Subcutaneous adipose tissue (tissue), 4 donors: ENCODE results near the gene NOD2. TPM values are rescaled to one million over a fixed set of nuclear protein-coding genes. Genes with fewer than 3 reads are reported as not detected.

Source experiments
- CTCF ChIP-seq: fragments of 450-650 bp; IDR thresholded peaks from one replicate; pipeline ENCODE4 v1.5.1; 2016; ENCODE audit warnings: low read depth, mild to moderate bottlenecking, control low read depth, antibody characterized with exemption, moderate library complexity
- total RNA-seq, 4 donors: library from RNA; depleted of rRNA; stranded (reverse); fragments of >200 nt; gene quantifications; one replicate each; pipeline ENCODE4 v1.1.0, GENCODE V29; 2016

Gene NOD2
- 10 to 100 TPM in 1 of 4 donors, 1 to 10 TPM in 2, under 1 TPM in 1; 0.94 to 10.2 (median 3.1) TPM for total RNA-seq

- no peak for TF ChIP-seq CTCF
Measured at GRCh38 chr16:50692999-50693781, at the start of gene NOD2. TSS of gene NOD2 (plus strand) at chr16:50693606. CDS start at chr16:50699496, 5,890 bp downstream.

- TF ChIP-seq CTCF: no peak
Measured at GRCh38 chr16:50644245-50644644, 49.2 kb upstream of the NOD2 start.

GRCh38 chr16:50644729-50645128 is 48.7 kb upstream of the NOD2 start:
- TF ChIP-seq CTCF: no peak

- no peak for TF ChIP-seq CTCF
Measured at GRCh38 chr16:50645563-50646220, 47.7 kb upstream of the NOD2 start.

GRCh38 chr16:50646345-50646744 is 47.1 kb upstream of the NOD2 start:
- no peak for TF ChIP-seq CTCF

GRCh38 chr16:50651835-50652438 is 41.5 kb upstream of the NOD2 start:
- no peak for TF ChIP-seq CTCF

GRCh38 chr16:50652836-50653425 is 40.5 kb upstream of the NOD2 start:
- TF ChIP-seq CTCF: no peak
